Endothelial cell of umbilical vein (primary cell): ENCODE results near the gene OR5AU1. TPM values are rescaled to one million over a fixed set of nuclear protein-coding genes. Genes with fewer than 3 reads are reported as not detected.

Source experiments
- BruUV-seq: library from RNA; stranded (reverse); fragments of 400-500 nt; replicated peaks from 2 replicates; lab custom pipeline; 2021; lab: Mats Ljungman, UMichigan
- CTCF ChIA-PET: fragments of 300-600, 350-600 bp; sonication (Branson Sonifier 250); formaldehyde crosslinking; loops from one replicate; lab custom pipeline; 2021; ENCODE audit warnings: antibody characterized with exemption, inconsistent platforms; lab: Charles Lee
- POLR2A ChIA-PET: fragments of 300-600, 350-600 bp; sonication (Branson Sonifier 250); formaldehyde crosslinking; loops from one replicate; lab custom pipeline; 2021; ENCODE audit warnings: antibody characterized with exemption, inconsistent platforms; lab: Charles Lee
- DNase-seq: peaks from one replicate; pipeline ENCODE4 v3.0.0-alpha.2; 2011; ENCODE audit warnings: low read depth, low spot score
- FAIRE-seq: peaks from 2 replicates; lab custom pipeline; 2011; peaks lifted over from hg19 to GRCh38; lab: Jason Lieb, UNC
- H2AFZ ChIP-seq: 2 replicates; pipeline ENCODE4 v1.6.0; 2012; ENCODE audit warnings: low read depth, low read length, control low read depth, inconsistent platforms
- H3K27ac ChIP-seq: 2 replicates; pipeline ENCODE4 v1.5.1; 2011; ENCODE audit warnings: low read depth, mild to moderate bottlenecking, control low read depth, low read length, moderate library complexity; ENCODE audit not compliant: insufficient read depth
- H3K27me3 ChIP-seq, 2 experiments: 2 replicates each; pipeline versions ENCODE4 v1.6.0 to v1.6.1; 2011; ENCODE audit warnings: low read length in 2 of 2, mixed read lengths in 1 of 2; ENCODE audit not compliant: control insufficient read depth in 2 of 2, insufficient read depth in 2 of 2
- H3K36me3 ChIP-seq, 2 experiments: 2 replicates in 1 of 2; 3 replicates in 1 of 2; pipeline ENCODE4 v1.5.1; 2011; ENCODE audit warnings: low read length in 2 of 2, mild to moderate bottlenecking in 1 of 2, moderate library complexity in 1 of 2; ENCODE audit not compliant: control insufficient read depth in 2 of 2, insufficient read depth in 2 of 2; ENCODE audit errors: extremely low read depth in 1 of 2
- H3K4me1 ChIP-seq: 3 replicates; pipeline ENCODE4 v1.5.1; 2011; ENCODE audit warnings: mild to moderate bottlenecking, low read length; ENCODE audit not compliant: control insufficient read depth, insufficient read depth; ENCODE audit errors: extremely low read depth
- H3K4me2 ChIP-seq: 2 replicates; pipeline ENCODE4 v1.6.1; 2011; ENCODE audit warnings: low read length, control low read depth, mixed read lengths; ENCODE audit not compliant: insufficient read depth
- H3K4me3 ChIP-seq, 3 experiments: fragments of 200-600 bp in 1 of 3; sonication (generic), shearing (Covaris generic) in 1 of 3; replicated peaks in 1 of 3; 2 replicates each; pipeline ENCODE4 v1.5.1; 2011 to 2016; ENCODE audit warnings: control low read depth in 3 of 3, low read length in 3 of 3, mild to moderate bottlenecking in 2 of 3, inconsistent platforms in 1 of 3, low read depth in 1 of 3, moderate library complexity in 1 of 3; ENCODE audit not compliant: insufficient read depth in 1 of 3
- H3K79me2 ChIP-seq: 2 replicates; pipeline ENCODE4 v1.6.0; 2012; ENCODE audit warnings: low read length, inconsistent platforms; ENCODE audit not compliant: control insufficient read depth, insufficient read depth
- H3K9ac ChIP-seq: replicated peaks from 2 replicates; pipeline ENCODE3; 2011; ENCODE audit warnings: low read length, control low read depth; ENCODE audit not compliant: insufficient read depth; ENCODE audit errors: extremely low read depth
- H3K9me1 ChIP-seq: replicated peaks from 3 replicates; pipeline ENCODE4 v1.6.0; 2011; ENCODE audit warnings: mild to moderate bottlenecking, low read length; ENCODE audit not compliant: control insufficient read depth, insufficient read depth; ENCODE audit errors: extremely low read depth
- H3K9me3 ChIP-seq: replicated peaks from 2 replicates; pipeline ENCODE4 v1.5.1; 2012; ENCODE audit warnings: low read length, inconsistent platforms; ENCODE audit not compliant: control insufficient read depth, insufficient read depth
- H4K20me1 ChIP-seq: replicated peaks from 2 replicates; pipeline ENCODE3; 2011; ENCODE audit warnings: mild to moderate bottlenecking, low read length; ENCODE audit not compliant: control insufficient read depth, insufficient read depth; ENCODE audit errors: extremely low read depth
- CTCF ChIP-seq, 2 donors: IDR thresholded peaks; 1 replicate in 1 of 2; 2 replicates in 1 of 2; pipeline ENCODE4 v1.5.1; 2011; ENCODE audit warnings: low read length in 2 of 2, mild to moderate bottlenecking in 2 of 2, moderate library complexity in 2 of 2, control low read depth in 1 of 2, inconsistent platforms in 1 of 2, low read depth in 1 of 2; ENCODE audit not compliant: insufficient read depth in 1 of 2; ENCODE audit errors: extremely low read depth in 1 of 2
- EZH2 ChIP-seq: IDR thresholded peaks from 2 replicates; pipeline ENCODE4 v1.6.1; 2012; ENCODE audit warnings: borderline replicate concordance, low read depth, mild to moderate bottlenecking, moderate library complexity, low read length, inconsistent platforms; ENCODE audit not compliant: severe bottlenecking
- FOS ChIP-seq: IDR thresholded peaks from 2 replicates; pipeline ENCODE4 v1.6.1; 2011; ENCODE audit warnings: mild to moderate bottlenecking, low read length, moderate library complexity, borderline replicate concordance; ENCODE audit not compliant: insufficient read depth
- GATA2 ChIP-seq: IDR thresholded peaks from 2 replicates; pipeline ENCODE4 v1.7.0; 2011; ENCODE audit warnings: low read depth, mild to moderate bottlenecking, moderate library complexity, mixed read lengths, low read length; ENCODE audit not compliant: insufficient read length, insufficient read depth
- JUN ChIP-seq: IDR thresholded peaks from 2 replicates; pipeline ENCODE4 v1.6.1; 2011; ENCODE audit warnings: borderline replicate concordance, low read depth; ENCODE audit not compliant: insufficient read length, insufficient read depth
- MAX ChIP-seq: IDR thresholded peaks from 2 replicates; pipeline ENCODE4 v1.6.1; 2011; ENCODE audit not compliant: insufficient read depth, insufficient read length
- MYC ChIP-seq: IDR thresholded peaks from one replicate; pipeline ENCODE4 v1.6.1; 2011; ENCODE audit warnings: mild to moderate bottlenecking, low read depth, low read length
- POLR2A ChIP-seq: IDR thresholded peaks from 2 replicates; pipeline ENCODE4 v1.6.1; 2012; ENCODE audit warnings: low read depth, mild to moderate bottlenecking, control low read depth, low read length
- POLR2AphosphoS5 ChIP-seq: IDR thresholded peaks from 2 replicates; pipeline ENCODE4 v1.6.1; 2012; ENCODE audit warnings: low read depth, mild to moderate bottlenecking, control low read depth, low read length, moderate library complexity; ENCODE audit not compliant: insufficient read depth
- dilution Hi-C: fragments of 300-500 bp; cut with MboI; formaldehyde crosslinking; loops from one replicate; pipeline ENCODE4 v1.15.0; 2019; ENCODE audit warnings: low sequenced_read_pairs; ENCODE audit not compliant: extremely low pct_ligation_motif_present
- intact Hi-C: fragments of 100-400 bp; cut with micrococcal nuclease; formaldehyde crosslinking; loops from one replicate; pipeline ENCODE4 v1.10.0; 2022
- polyA plus RNA-seq, 4 experiments: library from polyadenylated mRNA; depleted of rRNA in 3 of 4; stranded (reverse) in 3 of 4; unstranded in 1 of 4; fragments of >200 nt; gene quantifications; 2 replicates each; pipeline versions ENCODE4 v1.2.1 to v1.2.3, GENCODE V29; 2011 to 2012; ENCODE audit warnings: missing spikeins in 1 of 4
- total RNA-seq: library from RNA; stranded (reverse); gene quantifications from 2 replicates; pipeline ENCODE4 v1.2.3, GENCODE V29; 2021

The OR5AU1 gene
- total and polyA plus RNA-seq, 2 donors (not counting 3 experiments of a cell fraction or from before 2014, with no cell fraction given): not detected

GRCh38 chr14:21109377-21110138, 46.3 kb downstream of the OR5AU1 start:
- Histone ChIP-seq H3K27me3 (peaks cover 2 to 3% of the 10 kb centered on the region in 2 experiments), H3K4me2 (no peak overlapping the region), H2AFZ (no peak overlapping the region), H3K79me2 (no peaks in the 10 kb centered on the region), H4K20me1 (no peaks in the 10 kb centered on the region), H3K27ac (no peak overlapping the region), H3K4me1 (peaks cover 8% of the 10 kb centered on the region), H3K9me1 (no peaks in the 10 kb centered on the region), H3K4me3 (no peak overlapping the region), H3K36me3 (no peaks in the 10 kb centered on the region), H3K9ac (no peak overlapping the region), H3K9me3 (no peaks in the 10 kb centered on the region)
- TF ChIP-seq FOS (no peak), GATA2 (no peak)
- POLR2A ChIA-PET: no interaction called here
- CTCF ChIA-PET: interaction anchor here (0.7 to 10.4 kb wide), 7 partner anchors 13 to 94 kb away, joined by 3 to 310 read pairs (median 3); no protein-coding TSS in a partner anchor
- intact Hi-C loops: no loop called here
- dilution Hi-C loops: no loop called here
- no peak for FAIRE-seq
- DNase-seq: no peak
- BruUV-seq: no TSS peak

DNA sequence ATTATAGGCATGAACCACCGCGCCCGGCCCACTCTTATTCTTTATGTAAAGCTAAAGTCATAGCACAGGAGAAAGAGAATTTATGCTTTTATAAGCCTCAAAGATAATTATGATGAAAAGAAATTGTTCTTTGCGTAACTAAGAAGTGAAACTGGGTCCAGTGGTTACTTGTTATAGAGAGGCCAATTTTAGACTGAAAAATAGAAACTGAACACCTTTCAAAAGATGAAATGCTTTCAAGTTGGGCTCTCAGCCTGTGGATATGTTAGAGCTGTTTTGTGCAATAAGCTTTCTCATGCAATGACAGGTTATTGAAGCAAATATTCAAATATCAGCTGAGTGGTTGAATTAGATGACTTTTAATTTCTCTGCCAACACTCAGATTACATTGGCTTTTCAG, 47.1 kb downstream of the OR5AU1 start:
- Histone ChIP-seq H3K9me3 (no peaks in the 10 kb centered on the region), H3K27me3 (peaks cover 2 to 3% of the 10 kb centered on the region in 2 experiments), H3K4me3 (no peak overlapping the region), H4K20me1 (no peaks in the 10 kb centered on the region), H3K9ac (no peak overlapping the region), H3K36me3 (no peaks in the 10 kb centered on the region), H3K79me2 (no peaks in the 10 kb centered on the region), H3K9me1 (no peaks in the 10 kb centered on the region), H3K4me2 (no peak overlapping the region), H2AFZ (no peak overlapping the region), H3K4me1 (peaks cover 9% of the 10 kb centered on the region), H3K27ac (no peak overlapping the region)
- dilution Hi-C loops (no loop called here), intact Hi-C loops (no loop called here)
- DNase-seq (no peak), FAIRE-seq (no peak)
- no TSS peak for BruUV-seq
- CTCF ChIA-PET: interaction anchor here (1.1 to 10.4 kb wide), 5 partner anchors 16 to 94 kb away, joined by 3 to 310 read pairs (median 9); no protein-coding TSS in a partner anchor
- POLR2A ChIA-PET: no interaction called here
- no peak for TF ChIP-seq MYC
- TF ChIP-seq EZH2: no peak
- TF ChIP-seq JUN: no peak
- no peak for TF ChIP-seq GATA2
- TF ChIP-seq FOS: no peak
- TF ChIP-seq CTCF (IDR thresholded peaks at IDR 0.05; ENCODE audit: extremely low read depth in 1 of 2, insufficient read depth in 1 of 2, low read depth in 1 of 2, low read length in 2 of 2): no peak
- TF ChIP-seq MAX: no peak
- TF ChIP-seq POLR2AphosphoS5: no peak
- TF ChIP-seq POLR2A: no peak
